GM23338 (cell line): ENCODE data around the gene KRTAP1-3. TPM values are rescaled to one million over a fixed set of nuclear protein-coding genes. Genes with fewer than 3 reads are reported as not detected.

Source experiments
- ATAC-seq: fragments of 200-7000 bp; cut with Tn5 transposase; 3 replicates; pipeline ENCODE4 v1.9.1; 2020
- DNase-seq: peaks from one replicate; pipeline ENCODE4 v3.0.0-alpha.2; 2015; ENCODE audit warnings: low spot score
- H2AFZ ChIP-seq: fragments of 200-600 bp; sonication (generic); 2 replicates; pipeline ENCODE4 v1.8.0; 2016; ENCODE audit warnings: antibody characterized with exemption, mild to moderate bottlenecking, moderate library complexity
- H3F3A ChIP-seq: fragments of 200-600 bp; sonication (generic); replicated peaks from 2 replicates; pipeline ENCODE4 v1.8.0; 2017; ENCODE audit warnings: antibody characterized with exemption, mixed run types, low read depth
- H3K27ac ChIP-seq: fragments of 200-600 bp; sonication (generic); 2 replicates; pipeline ENCODE4 v1.6.1; 2016; ENCODE audit warnings: low read depth
- H3K27me3 ChIP-seq: fragments of 200-600 bp; sonication (generic); 2 replicates; pipeline ENCODE4 v1.8.0; 2016; ENCODE audit warnings: mild to moderate bottlenecking, mixed run types, moderate library complexity; ENCODE audit not compliant: insufficient read depth
- H3K36me3 ChIP-seq: fragments of 200-600 bp; sonication (generic); 2 replicates; pipeline ENCODE4 v1.8.0; 2016; ENCODE audit warnings: mild to moderate bottlenecking; ENCODE audit not compliant: insufficient read depth
- H3K4me1 ChIP-seq: fragments of 200-600 bp; sonication (generic); 2 replicates; pipeline ENCODE4 v1.8.0; 2016; ENCODE audit warnings: mild to moderate bottlenecking, moderate library complexity; ENCODE audit not compliant: insufficient read depth
- H3K4me2 ChIP-seq: fragments of 200-600 bp; sonication (generic); 2 replicates; pipeline ENCODE4 v1.7.1; 2017; ENCODE audit warnings: mixed run types
- H3K4me3 ChIP-seq: fragments of 200-600 bp; sonication (generic); 2 replicates; pipeline ENCODE4 v1.6.1; 2016; ENCODE audit warnings: mixed run types
- H3K79me2 ChIP-seq: fragments of 200-600 bp; sonication (generic); replicated peaks from 2 replicates; pipeline ENCODE4 v1.8.0; 2017; ENCODE audit warnings: mild to moderate bottlenecking; ENCODE audit not compliant: insufficient read depth
- H3K9me2 ChIP-seq: fragments of 200-600 bp; sonication (generic); 2 replicates; pipeline ENCODE4 v1.8.0; 2017; ENCODE audit not compliant: insufficient read depth
- H4K20me1 ChIP-seq: fragments of 200-600 bp; sonication (generic); replicated peaks from 2 replicates; pipeline ENCODE4 v1.8.0; 2017; ENCODE audit warnings: mild to moderate bottlenecking; ENCODE audit not compliant: insufficient read depth
- H3K27ac Mint-ChIP-seq: 2 replicates; pipeline ENCODE4 v1.8.0; 2020; ENCODE audit warnings: inconsistent platforms, mild to moderate bottlenecking, moderate library complexity, mixed read lengths
- H3K27me3 Mint-ChIP-seq: 3 replicates; pipeline ENCODE4 v1.8.0; 2022; ENCODE audit warnings: low read depth, mild to moderate bottlenecking, moderate library complexity, mixed read lengths, inconsistent platforms; ENCODE audit not compliant: insufficient read depth, poor library complexity
- H3K36me3 Mint-ChIP-seq: 3 replicates; pipeline ENCODE4 v1.8.0; 2021; ENCODE audit warnings: low read depth, mild to moderate bottlenecking, inconsistent platforms, moderate library complexity, mixed read lengths
- H3K4me1 Mint-ChIP-seq: 3 replicates; pipeline ENCODE4 v1.8.0; 2020; ENCODE audit warnings: mild to moderate bottlenecking, inconsistent platforms, mixed read lengths
- H3K4me3 Mint-ChIP-seq: 3 replicates; pipeline ENCODE4 v1.8.0; 2021; ENCODE audit warnings: moderate library complexity, mild to moderate bottlenecking, inconsistent platforms, mixed read lengths
- H3K9me3 Mint-ChIP-seq: 3 replicates; pipeline ENCODE4 v1.8.0; 2020; ENCODE audit warnings: moderate library complexity, mild to moderate bottlenecking, inconsistent platforms, mixed read lengths
- CREB1 ChIP-seq: fragments of 250-450 bp; sonication (Bioruptor Pico); IDR thresholded peaks from 2 replicates; pipeline ENCODE4 v1.5.0; 2020; ENCODE audit warnings: low read depth, mild to moderate bottlenecking, moderate library complexity
- EZH2 ChIP-seq: fragments of 200-600 bp; sonication (generic); IDR thresholded peaks from one replicate; pipeline ENCODE4 v1.8.0; 2017; ENCODE audit warnings: antibody characterized with exemption, mild to moderate bottlenecking, low read depth; ENCODE audit not compliant: unreplicated experiment
- EZH2phosphoT487 ChIP-seq: fragments of 200-600 bp; sonication (generic); IDR thresholded peaks from one replicate; pipeline ENCODE4 v1.8.1; 2018; ENCODE audit warnings: antibody characterized with exemption; ENCODE audit not compliant: unreplicated experiment
- JUNB ChIP-seq: IDR thresholded peaks from one replicate; pipeline ENCODE4 v1.6.1; 2016; ENCODE audit warnings: antibody characterized with exemption; ENCODE audit not compliant: unreplicated experiment
- NANOG ChIP-seq: IDR thresholded peaks from 2 replicates; pipeline ENCODE4 v1.6.1; 2016; ENCODE audit warnings: antibody characterized with exemption, borderline replicate concordance
- POLR2AphosphoS5 ChIP-seq: IDR thresholded peaks from 2 replicates; pipeline ENCODE4 v1.6.1; 2016; ENCODE audit warnings: antibody characterized with exemption, low read depth
- REST ChIP-seq: IDR thresholded peaks from one replicate; pipeline ENCODE4 v1.6.1; 2018; ENCODE audit warnings: antibody characterized with exemption; ENCODE audit not compliant: unreplicated experiment
- STAT1 ChIP-seq: IDR thresholded peaks from one replicate; pipeline ENCODE4 v1.6.1; 2016; ENCODE audit warnings: antibody characterized with exemption; ENCODE audit not compliant: unreplicated experiment
- ZNF114 ChIP-seq: fragments of 250-450 bp; sonication (Bioruptor Pico); IDR thresholded peaks from 2 replicates; pipeline ENCODE4 v1.5.0; 2020; ENCODE audit warnings: mild to moderate bottlenecking, moderate library complexity
- ZNF331 ChIP-seq: fragments of 250-450 bp; sonication (Bioruptor Pico); IDR thresholded peaks from 2 replicates; pipeline ENCODE4 v1.5.0; 2020; ENCODE audit warnings: low read depth, mild to moderate bottlenecking, moderate library complexity
- polyA plus RNA-seq: library from polyadenylated mRNA; unstranded; fragments of >200 nt; fragmentation: Nextera tagmentation; extraction: Ambion mirVana; gene quantifications from 2 replicates; pipeline ENCODE4 v1.2.1, GENCODE V29; 2016
- total RNA-seq: library from RNA; depleted of rRNA; stranded (reverse); fragments of >200 nt; shearing (Covaris generic); gene quantifications from 2 replicates; pipeline ENCODE4 v1.2.3, GENCODE V29; 2014

The KRTAP1-3 gene
- total and polyA plus RNA-seq, 2 experiments from 2014 or later, result not detected

GRCh38 chr17:41009936-41010335, 24.7 kb downstream of the KRTAP1-3 start:
- H4K20me1 ChIP-seq, result no peaks in the 10 kb centered on the region
- no peak for TF ChIP-seq STAT1
- TF ChIP-seq ZNF331 (CRISPR knock-in tag), result no peak
- TF ChIP-seq NANOG, result no peak
- TF ChIP-seq EZH2phosphoT487, result no peak
- H3F3A ChIP-seq, result no peaks in the 10 kb centered on the region
- H2AFZ ChIP-seq, result no peak overlapping the region
- H3K36me3 Mint-ChIP-seq, result no peaks in the 10 kb centered on the region
- peaks cover 10% of the 10 kb centered on the region; the same call in 2 of the 3 replicates for H3K4me1 Mint-ChIP-seq
- no peak overlapping the region for H3K27ac Mint-ChIP-seq
- H3K4me2 ChIP-seq, result 0 out of 2 replicates have a peak overlapping the region, but pooled peaks have one; percentile 27
- H3K4me1 ChIP-seq, result peaks cover 14% of the 10 kb centered on the region
- no peaks in the 10 kb centered on the region for H3K79me2 ChIP-seq
- H3K4me3 Mint-ChIP-seq, result no peak overlapping the region
- H3K27ac ChIP-seq, result no peak overlapping the region
- DNase-seq (no peak), ATAC-seq (no peak)
- no peaks in the 10 kb centered on the region for H3K27me3 ChIP-seq
- H3K36me3 ChIP-seq, result no peaks in the 10 kb centered on the region
- no peak overlapping the region for H3K4me3 ChIP-seq
- peaks cover 1% of the 10 kb centered on the region for H3K27me3 Mint-ChIP-seq
- H3K9me2 ChIP-seq, result no peaks in the 10 kb centered on the region; the same call in 1 of the 2 replicates
- H3K9me3 Mint-ChIP-seq, result no peaks in the 10 kb centered on the region

GRCh38 chr17:41009301-41009760, 25.3 kb downstream of the KRTAP1-3 start:
- Mint-ChIP-seq H3K9me3 (no peaks in the 10 kb centered on the region), H3K4me3 (no peak overlapping the region), H3K36me3 (no peaks in the 10 kb centered on the region), H3K27me3 (peaks cover 1% of the 10 kb centered on the region), H3K27ac (no peak overlapping the region), H3K4me1 (peaks cover 10% of the 10 kb centered on the region; the same call in 2 of the 3 replicates)
- Histone ChIP-seq H3K27ac (no peak overlapping the region), H3F3A (no peaks in the 10 kb centered on the region), H3K9me2 (no peaks in the 10 kb centered on the region; the same call in 1 of the 2 replicates), H3K27me3 (no peaks in the 10 kb centered on the region), H4K20me1 (no peaks in the 10 kb centered on the region), H2AFZ (no peak overlapping the region), H3K4me3 (no peak overlapping the region), H3K4me2 (peak overlapping the region; percentile 27; the same call in 1 of the 2 replicates), H3K4me1 (peaks cover 14% of the 10 kb centered on the region), H3K79me2 (no peaks in the 10 kb centered on the region), H3K36me3 (no peaks in the 10 kb centered on the region)
- DNase-seq, result peak; percentile 35
- TF ChIP-seq JUNB, result no peak
- peak; percentile 60; the same call in 1 of the 2 replicates for TF ChIP-seq NANOG
- no peak for ATAC-seq

- no peaks in the 10 kb centered on the region for H3K36me3 Mint-ChIP-seq
- peak; percentile 34; the same call in 2 of the 3 replicates for ATAC-seq
- no peaks in the 10 kb centered on the region; the same call in 1 of the 2 replicates for H3K9me2 ChIP-seq
- peaks cover 1% of the 10 kb centered on the region for H3K27me3 Mint-ChIP-seq
- H3F3A ChIP-seq, result no peaks in the 10 kb centered on the region
- no peak within 1 kb of the TSS for H3K27ac ChIP-seq
- H2AFZ ChIP-seq, result no peak within 1 kb of the TSS
- H3K27me3 ChIP-seq, result no peaks in the 10 kb centered on the region
- H3K4me3 Mint-ChIP-seq, result no peak within 1 kb of the TSS
- DNase-seq, result no peak
- no peak within 1 kb of the TSS for H3K4me3 ChIP-seq
- peaks cover 10% of the 10 kb centered on the region; the same call in 2 of the 3 replicates for H3K4me1 Mint-ChIP-seq
- H3K36me3 ChIP-seq, result no peaks in the 10 kb centered on the region
- no peaks in the 10 kb centered on the region for H4K20me1 ChIP-seq
- H3K4me1 ChIP-seq, result peaks cover 14% of the 10 kb centered on the region
- H3K9me3 Mint-ChIP-seq, result no peaks in the 10 kb centered on the region
- H3K79me2 ChIP-seq, result no peaks in the 10 kb centered on the region
- H3K27ac Mint-ChIP-seq, result no peak within 1 kb of the TSS
- H3K4me2 ChIP-seq, result peak within 1 kb of the TSS; percentile 27; the same call in 1 of the 2 replicates
- TF ChIP-seq EZH2, result no peak
- no peak for TF ChIP-seq ZNF331 (CRISPR knock-in tag)
- no peak for TF ChIP-seq POLR2AphosphoS5
- no peak for TF ChIP-seq CREB1
- no peak for TF ChIP-seq ZNF114
- TF ChIP-seq REST, result no peak
These were observed 25.9 kb downstream of the KRTAP1-3 start, which contains the start of gene KRTAP3-1 for GRCh38 chr17:41008811-41009210. KRTAP3-1 (minus strand) TSS chr17:41009128; CDS start chr17:41009074, 54 bp downstream.
